Cardiac muscle cell (in vitro differentiated cells and primary cell): ENCODE measurements around the gene LILRA1. TPM values are rescaled to one million over a fixed set of nuclear protein-coding genes. Genes with fewer than 3 reads are reported as not detected.
"Not testable (repeated sequence)": the region's sequence is repeated elsewhere in the genome, so short reads cannot be mapped to it uniquely, and the experiment has no call there.

Experiments
- DNase-seq, 2 donors: peaks; one replicate each; pipeline versions ENCODE4 v3.0.0 to v3.0.0-alpha.2; 2010 to 2017; ENCODE audit warnings: low read depth in 1 of 2, low spot score in 1 of 2
- H3K27ac ChIP-seq: fragments of 200-600 bp; sonication (generic); 2 replicates; pipeline ENCODE4 v1.5.1; 2016
- H3K27me3 ChIP-seq: fragments of 200-600 bp; sonication (generic); 2 replicates; pipeline ENCODE4 v1.6.0; 2016; ENCODE audit warnings: control low read depth
- H3K36me3 ChIP-seq: fragments of 200-600 bp; sonication (generic); 2 replicates; pipeline ENCODE4 v1.5.1; 2016; ENCODE audit warnings: control low read depth
- H3K4me1 ChIP-seq: fragments of 200-600 bp; sonication (generic); 2 replicates; pipeline ENCODE4 v1.8.1; 2017; ENCODE audit warnings: low read depth, mild to moderate bottlenecking, mixed run types
- H3K4me3 ChIP-seq: fragments of 200-600 bp; sonication (generic); 2 replicates; pipeline ENCODE4 v1.5.1; 2016; ENCODE audit warnings: mild to moderate bottlenecking
- H3K9me3 ChIP-seq: fragments of 200-600 bp; sonication (generic); 2 replicates; pipeline ENCODE4 v1.5.1; 2017; ENCODE audit warnings: low read depth, mild to moderate bottlenecking, control low read depth
- polyA plus RNA-seq: library from polyadenylated mRNA; unstranded; fragments of >200 nt; fragmentation: Nextera tagmentation; extraction: Ambion mirVana; gene quantifications from 2 replicates; pipeline ENCODE4 v1.2.1, GENCODE V29; 2016
- total RNA-seq: library from RNA; depleted of rRNA; stranded (reverse); fragments of >200 nt; gene quantifications from 2 replicates; pipeline ENCODE4 v1.2.3, GENCODE V29; 2016
- TF ChIP-seq, protein P1 (sequence below): IDR thresholded peaks from 2 replicates; pipeline ENCODE4 v1.5.1; 2012; ENCODE audit warnings: low read depth, mild to moderate bottlenecking, low read length

The LILRA1 gene
- total RNA-seq (not detected in 2 replicates), polyA plus RNA-seq (not detected in 2 replicates)

GRCh38 chr19:54593445-54593844, at the start of gene LILRA1:
Gene LILRA1 (plus strand): TSS chr19:54593632. CDS start chr19:54594245, 613 bp downstream.
- H3K4me1 ChIP-seq, DNase-seq, H3K9me3 ChIP-seq, H3K27ac ChIP-seq, H3K27me3 ChIP-seq, H3K36me3 ChIP-seq, H3K4me3 ChIP-seq: not testable (repeated sequence)

DNA sequence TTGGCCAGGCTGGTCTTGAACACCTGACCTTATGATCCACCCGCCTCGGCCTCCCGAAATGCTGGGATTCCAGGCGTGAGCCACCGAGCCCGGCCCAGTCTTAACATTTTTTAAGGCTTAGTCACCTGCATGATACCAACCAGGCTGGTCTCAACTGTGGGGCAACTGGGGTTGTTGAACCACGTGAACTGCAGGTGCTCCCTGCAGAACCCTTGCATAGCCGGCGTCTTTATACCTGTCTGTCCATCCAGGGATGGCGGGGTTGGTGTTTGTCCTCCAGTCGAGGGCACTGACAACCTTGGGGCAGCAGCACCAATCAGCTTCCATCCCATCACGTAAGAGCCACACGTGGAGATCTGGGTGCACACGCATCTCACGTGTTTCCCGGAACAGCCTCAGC, 44.6 kb upstream of the LILRA1 start:
- no peak for DNase-seq
- TF ChIP-seq, protein P1, sequence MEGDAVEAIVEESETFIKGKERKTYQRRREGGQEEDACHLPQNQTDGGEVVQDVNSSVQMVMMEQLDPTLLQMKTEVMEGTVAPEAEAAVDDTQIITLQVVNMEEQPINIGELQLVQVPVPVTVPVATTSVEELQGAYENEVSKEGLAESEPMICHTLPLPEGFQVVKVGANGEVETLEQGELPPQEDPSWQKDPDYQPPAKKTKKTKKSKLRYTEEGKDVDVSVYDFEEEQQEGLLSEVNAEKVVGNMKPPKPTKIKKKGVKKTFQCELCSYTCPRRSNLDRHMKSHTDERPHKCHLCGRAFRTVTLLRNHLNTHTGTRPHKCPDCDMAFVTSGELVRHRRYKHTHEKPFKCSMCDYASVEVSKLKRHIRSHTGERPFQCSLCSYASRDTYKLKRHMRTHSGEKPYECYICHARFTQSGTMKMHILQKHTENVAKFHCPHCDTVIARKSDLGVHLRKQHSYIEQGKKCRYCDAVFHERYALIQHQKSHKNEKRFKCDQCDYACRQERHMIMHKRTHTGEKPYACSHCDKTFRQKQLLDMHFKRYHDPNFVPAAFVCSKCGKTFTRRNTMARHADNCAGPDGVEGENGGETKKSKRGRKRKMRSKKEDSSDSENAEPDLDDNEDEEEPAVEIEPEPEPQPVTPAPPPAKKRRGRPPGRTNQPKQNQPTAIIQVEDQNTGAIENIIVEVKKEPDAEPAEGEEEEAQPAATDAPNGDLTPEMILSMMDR = no peak
- H3K36me3 ChIP-seq = no peaks in the 10 kb centered on the region

DNA sequence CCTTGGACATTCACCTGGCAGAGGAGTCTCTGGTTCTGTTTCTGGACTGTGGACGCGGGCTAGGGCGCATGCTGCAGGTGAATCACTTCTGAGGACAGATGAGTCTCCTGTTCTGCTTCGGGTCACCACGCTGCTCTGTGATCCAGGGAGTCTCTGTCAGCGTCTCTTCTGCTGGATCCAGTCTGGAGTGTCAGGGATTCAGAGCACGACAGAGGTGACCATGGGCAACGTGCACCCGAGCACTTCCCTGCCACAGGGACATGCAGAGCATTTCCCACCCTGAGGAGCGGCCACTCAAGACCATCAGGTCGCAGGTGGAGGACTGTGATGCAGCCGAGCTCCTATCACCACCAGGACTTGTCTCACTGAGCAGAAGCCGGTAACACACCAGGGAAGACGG, 44.2 kb upstream of the LILRA1 start:
- Histone ChIP-seq H3K4me1 (no peaks in the 10 kb centered on the region), H3K4me3 (no peak overlapping the region), H3K27me3 (no peaks in the 10 kb centered on the region), H3K27ac (no peak overlapping the region), H3K36me3 (no peaks in the 10 kb centered on the region), H3K9me3 (no peaks in the 10 kb centered on the region)
- TF ChIP-seq, protein P1 = no peak
- DNase-seq = no peak

More for the DNA sequence above, 44.6 kb upstream of the LILRA1 start:
- H3K9me3 ChIP-seq = no peaks in the 10 kb centered on the region
- H3K27me3 ChIP-seq = no peaks in the 10 kb centered on the region
- no peak overlapping the region for H3K4me3 ChIP-seq
- no peak overlapping the region for H3K27ac ChIP-seq
- no peaks in the 10 kb centered on the region for H3K4me1 ChIP-seq

DNA sequence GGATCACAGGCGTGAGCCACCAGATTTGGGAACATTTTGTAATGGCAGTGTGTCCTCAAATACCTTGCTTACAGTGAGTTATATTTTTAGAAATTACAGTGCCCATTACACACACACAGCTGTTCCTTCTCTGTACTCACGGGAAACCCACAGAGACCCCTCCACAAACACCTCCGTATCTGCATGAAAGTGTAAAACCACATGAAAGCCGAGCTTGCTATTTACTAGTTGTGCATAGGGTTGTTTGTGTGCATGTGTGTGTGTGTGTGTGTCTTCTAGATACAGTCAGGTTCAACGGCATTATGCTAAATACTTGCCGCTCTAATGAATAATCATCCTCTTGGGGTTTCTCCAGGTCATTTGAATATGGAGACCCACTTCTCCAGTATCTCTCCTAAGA, 42.1 kb upstream of the LILRA1 start:
- Histone ChIP-seq H3K36me3 (no peaks in the 10 kb centered on the region), H3K9me3 (no peaks in the 10 kb centered on the region), H3K4me1 (no peaks in the 10 kb centered on the region), H3K27me3 (no peaks in the 10 kb centered on the region), H3K27ac (no peak overlapping the region), H3K4me3 (no peak overlapping the region)
- TF ChIP-seq, protein P1 = no peak
- no peak for DNase-seq

DNA sequence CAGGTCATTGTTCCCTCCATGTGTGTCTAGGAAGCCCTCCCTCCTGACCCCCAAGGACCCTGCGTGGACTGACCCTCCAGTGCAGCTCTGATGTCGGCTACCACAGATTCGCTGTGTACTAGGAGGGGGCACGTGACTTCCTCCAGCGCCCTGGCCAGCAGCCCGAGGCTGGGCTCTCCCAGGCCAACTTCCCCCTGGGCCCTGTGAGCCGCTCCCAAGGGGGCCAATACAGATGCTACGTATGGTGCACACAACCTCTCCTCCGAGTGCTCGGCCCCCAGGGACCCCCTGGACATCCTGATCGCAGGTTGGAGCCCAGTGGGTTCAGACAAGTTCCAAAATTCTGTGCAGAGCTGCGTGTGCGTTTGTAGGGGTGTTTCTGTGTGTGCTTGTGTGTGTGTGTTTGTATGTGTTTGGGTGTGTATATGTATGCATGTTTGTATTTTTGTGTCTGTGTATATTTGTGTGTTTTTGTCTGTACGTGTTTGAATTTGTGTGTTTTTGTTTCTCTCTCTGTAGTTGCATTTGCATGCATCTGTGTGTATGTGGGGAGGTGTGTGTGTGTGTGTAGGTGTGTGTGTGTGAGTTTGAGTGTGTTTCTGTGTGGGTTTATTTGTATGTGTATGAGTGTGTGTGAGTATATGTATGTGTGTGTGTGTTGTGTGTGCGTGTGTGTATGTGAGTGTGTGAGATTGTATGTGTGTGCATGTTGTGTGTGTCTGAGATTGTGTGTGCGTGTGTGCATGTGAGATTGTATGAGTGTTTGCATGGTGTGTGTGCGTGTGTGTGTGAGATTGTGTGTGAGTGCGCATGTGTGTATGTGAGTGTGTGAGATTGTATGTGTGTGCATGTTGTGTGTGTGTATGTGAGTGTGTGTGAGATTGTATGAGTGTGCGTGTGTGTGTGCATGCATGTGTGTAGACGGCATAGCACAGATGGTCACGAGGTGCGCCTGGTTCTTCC, 41.2 kb upstream of the LILRA1 start:
- Histone ChIP-seq H3K27me3 (no peaks in the 10 kb centered on the region), H3K36me3 (no peaks in the 10 kb centered on the region), H3K4me1 (no peaks in the 10 kb centered on the region), H3K4me3 (no peak overlapping the region), H3K9me3 (no peaks in the 10 kb centered on the region), H3K27ac (no peak overlapping the region)
- TF ChIP-seq, protein P1 = no peak
- no peak for DNase-seq

GRCh38 chr19:54552913-54553310, 40.5 kb upstream of the LILRA1 start:
- Histone ChIP-seq H3K27me3 (no peaks in the 10 kb centered on the region), H3K36me3 (no peaks in the 10 kb centered on the region), H3K4me3 (no peak overlapping the region), H3K27ac (no peak overlapping the region), H3K9me3 (no peaks in the 10 kb centered on the region), H3K4me1 (no peaks in the 10 kb centered on the region)
- TF ChIP-seq, protein P1 = no peak
- no peak for DNase-seq
